AG09309 (cell line): ENCODE data around the gene ABTB2.

Experiments
- DNase-seq: peaks from one replicate; pipeline ENCODE4 v3.0.0-alpha.2; 2010; ENCODE audit warnings: low read depth
- H3K4me3 ChIP-seq: 2 replicates; pipeline ENCODE4 v1.5.1; 2011; ENCODE audit warnings: mild to moderate bottlenecking, low read depth, low read length, moderate library complexity; ENCODE audit not compliant: control insufficient read depth
- TF ChIP-seq, protein P1 (sequence below): IDR thresholded peaks from 2 replicates; pipeline ENCODE4 v1.5.1; 2011; ENCODE audit warnings: mild to moderate bottlenecking, low read depth, low read length, inconsistent platforms; ENCODE audit not compliant: insufficient read depth, control insufficient read depth; ENCODE audit errors: missing control alignments

Gene ABTB2

GRCh38 chr11:34259087-34259486, 98.7 kb downstream of the ABTB2 start:
- no peak for DNase-seq
- no peak overlapping the region for H3K4me3 ChIP-seq
- TF ChIP-seq, protein P1, sequence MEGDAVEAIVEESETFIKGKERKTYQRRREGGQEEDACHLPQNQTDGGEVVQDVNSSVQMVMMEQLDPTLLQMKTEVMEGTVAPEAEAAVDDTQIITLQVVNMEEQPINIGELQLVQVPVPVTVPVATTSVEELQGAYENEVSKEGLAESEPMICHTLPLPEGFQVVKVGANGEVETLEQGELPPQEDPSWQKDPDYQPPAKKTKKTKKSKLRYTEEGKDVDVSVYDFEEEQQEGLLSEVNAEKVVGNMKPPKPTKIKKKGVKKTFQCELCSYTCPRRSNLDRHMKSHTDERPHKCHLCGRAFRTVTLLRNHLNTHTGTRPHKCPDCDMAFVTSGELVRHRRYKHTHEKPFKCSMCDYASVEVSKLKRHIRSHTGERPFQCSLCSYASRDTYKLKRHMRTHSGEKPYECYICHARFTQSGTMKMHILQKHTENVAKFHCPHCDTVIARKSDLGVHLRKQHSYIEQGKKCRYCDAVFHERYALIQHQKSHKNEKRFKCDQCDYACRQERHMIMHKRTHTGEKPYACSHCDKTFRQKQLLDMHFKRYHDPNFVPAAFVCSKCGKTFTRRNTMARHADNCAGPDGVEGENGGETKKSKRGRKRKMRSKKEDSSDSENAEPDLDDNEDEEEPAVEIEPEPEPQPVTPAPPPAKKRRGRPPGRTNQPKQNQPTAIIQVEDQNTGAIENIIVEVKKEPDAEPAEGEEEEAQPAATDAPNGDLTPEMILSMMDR: no peak

GRCh38 chr11:34256626-34257025, 101.2 kb downstream of the ABTB2 start:
- H3K4me3 ChIP-seq: no peak overlapping the region
- TF ChIP-seq, protein P1: no peak
- DNase-seq: no peak

GRCh38 chr11:34256150-34256549, 101.7 kb downstream of the ABTB2 start:
- TF ChIP-seq, protein P1: no peak
- no peak for DNase-seq
- no peak overlapping the region for H3K4me3 ChIP-seq

DNA sequence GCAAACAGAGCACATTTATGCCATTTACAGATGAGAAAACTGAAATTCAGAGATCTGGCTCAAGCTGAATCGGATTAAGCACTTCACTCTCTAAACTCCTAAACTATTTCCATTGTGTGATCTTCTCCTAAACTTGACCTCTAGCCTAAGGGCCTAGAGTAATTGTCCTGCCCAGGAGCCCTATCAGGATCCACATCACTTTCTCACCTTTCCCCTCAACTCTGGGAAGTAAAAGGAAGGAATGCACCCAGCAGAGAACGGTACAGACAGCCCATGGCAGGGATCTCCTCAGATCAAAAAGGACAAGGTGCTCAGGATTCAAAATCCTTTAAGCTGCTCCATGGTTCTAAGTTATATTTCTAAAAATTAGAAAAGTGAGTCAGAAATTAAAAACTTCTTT, 102.7 kb downstream of the ABTB2 start:
- TF ChIP-seq, protein P1: no peak
- DNase-seq: no peak
- H3K4me3 ChIP-seq: no peak overlapping the region

GRCh38 chr11:34254011-34254410, 103.8 kb downstream of the ABTB2 start:
- DNase-seq: no peak
- H3K4me3 ChIP-seq: no peak overlapping the region
- TF ChIP-seq, protein P1: no peak

DNA sequence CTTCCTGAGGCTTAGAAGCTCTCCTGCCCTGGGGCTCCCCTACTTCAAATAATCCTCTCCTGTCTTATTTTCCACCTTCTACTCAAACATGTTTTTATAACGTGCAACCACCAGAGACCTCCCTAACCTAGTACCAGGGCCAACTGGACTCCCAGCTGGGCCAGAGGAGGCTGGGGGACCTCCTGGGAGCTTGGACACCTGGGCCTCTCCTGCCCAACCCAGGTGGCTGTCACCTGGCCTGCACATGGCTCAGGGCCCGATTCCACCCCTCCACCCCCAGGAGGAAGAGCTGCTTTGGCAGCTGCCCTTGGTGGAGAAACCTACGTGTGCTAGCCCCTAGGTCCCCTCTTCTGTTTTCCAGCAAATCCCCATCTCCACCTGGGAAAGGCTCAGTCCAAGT, 105.2 kb downstream of the ABTB2 start:
- H3K4me3 ChIP-seq: no peak overlapping the region
- no peak for DNase-seq
- TF ChIP-seq, protein P1: no peak

DNA sequence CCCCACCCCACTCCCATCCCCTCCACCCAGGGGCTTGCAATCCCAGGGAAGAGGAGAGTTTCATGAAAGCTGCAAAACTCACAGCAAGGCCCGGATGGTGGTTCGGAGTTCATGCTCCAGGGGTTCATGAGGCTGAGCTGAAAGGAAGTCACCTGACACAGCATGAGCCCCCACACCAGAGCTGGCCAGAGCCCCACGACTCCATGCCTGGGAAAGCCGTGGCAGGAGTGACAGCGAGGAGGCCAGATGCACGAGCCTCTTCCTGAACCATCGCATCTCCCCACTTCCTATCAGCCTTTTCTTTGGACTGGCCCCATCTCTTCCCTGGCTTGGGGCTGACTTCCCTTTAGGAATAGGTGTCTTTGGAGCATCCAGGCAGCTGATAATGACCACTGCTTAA, 105.8 kb downstream of the ABTB2 start:
- no peak overlapping the region for H3K4me3 ChIP-seq
- TF ChIP-seq, protein P1: no peak
- no peak for DNase-seq
